GM20000 (cell line): Measurements from ENCODE around the gene CNOT4.

Experiments
- DNase-seq: peaks from one replicate; pipeline ENCODE4 v3.0.0; 2012; ENCODE audit warnings: low spot score
- TF ChIP-seq, protein P1 (sequence below): IDR thresholded peaks from 2 replicates; pipeline ENCODE4 v1.5.1; 2012; ENCODE audit warnings: mild to moderate bottlenecking, control low read depth; ENCODE audit errors: extremely low read depth, missing control alignments

The CNOT4 gene

DNA sequence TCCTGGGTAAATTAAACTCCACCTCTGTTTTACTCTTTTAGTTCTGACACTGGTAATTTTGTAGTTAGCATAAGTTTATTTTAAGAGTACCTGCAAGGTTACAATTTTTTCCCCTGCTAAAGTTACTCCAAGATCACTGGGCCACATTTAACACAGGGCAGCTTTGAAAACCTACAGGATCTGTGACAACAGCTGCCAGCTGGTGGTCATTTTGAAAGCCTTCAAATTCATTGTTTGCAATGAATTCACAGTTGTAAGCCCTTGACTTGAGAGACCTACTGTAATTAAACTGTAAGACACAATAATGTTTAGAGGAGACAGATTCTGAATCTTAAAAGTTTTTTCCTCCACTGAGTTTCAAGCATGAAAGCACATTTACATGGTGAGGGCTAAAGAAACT lies 129.6 kb downstream of the CNOT4 start:
- TF ChIP-seq, protein P1, sequence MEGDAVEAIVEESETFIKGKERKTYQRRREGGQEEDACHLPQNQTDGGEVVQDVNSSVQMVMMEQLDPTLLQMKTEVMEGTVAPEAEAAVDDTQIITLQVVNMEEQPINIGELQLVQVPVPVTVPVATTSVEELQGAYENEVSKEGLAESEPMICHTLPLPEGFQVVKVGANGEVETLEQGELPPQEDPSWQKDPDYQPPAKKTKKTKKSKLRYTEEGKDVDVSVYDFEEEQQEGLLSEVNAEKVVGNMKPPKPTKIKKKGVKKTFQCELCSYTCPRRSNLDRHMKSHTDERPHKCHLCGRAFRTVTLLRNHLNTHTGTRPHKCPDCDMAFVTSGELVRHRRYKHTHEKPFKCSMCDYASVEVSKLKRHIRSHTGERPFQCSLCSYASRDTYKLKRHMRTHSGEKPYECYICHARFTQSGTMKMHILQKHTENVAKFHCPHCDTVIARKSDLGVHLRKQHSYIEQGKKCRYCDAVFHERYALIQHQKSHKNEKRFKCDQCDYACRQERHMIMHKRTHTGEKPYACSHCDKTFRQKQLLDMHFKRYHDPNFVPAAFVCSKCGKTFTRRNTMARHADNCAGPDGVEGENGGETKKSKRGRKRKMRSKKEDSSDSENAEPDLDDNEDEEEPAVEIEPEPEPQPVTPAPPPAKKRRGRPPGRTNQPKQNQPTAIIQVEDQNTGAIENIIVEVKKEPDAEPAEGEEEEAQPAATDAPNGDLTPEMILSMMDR: no peak
- DNase-seq: no peak

DNA sequence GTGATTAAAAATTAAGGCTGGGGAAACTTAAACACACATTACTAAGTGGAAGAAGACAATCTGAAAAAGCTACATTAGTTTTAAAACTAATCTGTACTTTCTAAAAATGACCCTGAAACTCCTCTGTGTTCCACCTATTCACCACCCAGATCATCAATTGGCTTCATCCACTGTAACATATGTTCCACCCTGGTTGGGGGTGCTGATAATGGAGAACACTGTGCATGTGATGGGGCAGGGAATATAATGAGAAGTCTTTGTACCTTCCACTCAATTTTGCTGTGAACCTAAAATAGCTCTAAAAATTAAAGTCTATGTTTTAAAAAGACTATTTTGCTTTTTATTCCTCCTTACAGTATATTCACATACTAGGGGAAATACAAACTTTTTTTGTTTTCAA lies 132.7 kb downstream of the CNOT4 start:
- TF ChIP-seq, protein P1: no peak
- no peak for DNase-seq

DNA sequence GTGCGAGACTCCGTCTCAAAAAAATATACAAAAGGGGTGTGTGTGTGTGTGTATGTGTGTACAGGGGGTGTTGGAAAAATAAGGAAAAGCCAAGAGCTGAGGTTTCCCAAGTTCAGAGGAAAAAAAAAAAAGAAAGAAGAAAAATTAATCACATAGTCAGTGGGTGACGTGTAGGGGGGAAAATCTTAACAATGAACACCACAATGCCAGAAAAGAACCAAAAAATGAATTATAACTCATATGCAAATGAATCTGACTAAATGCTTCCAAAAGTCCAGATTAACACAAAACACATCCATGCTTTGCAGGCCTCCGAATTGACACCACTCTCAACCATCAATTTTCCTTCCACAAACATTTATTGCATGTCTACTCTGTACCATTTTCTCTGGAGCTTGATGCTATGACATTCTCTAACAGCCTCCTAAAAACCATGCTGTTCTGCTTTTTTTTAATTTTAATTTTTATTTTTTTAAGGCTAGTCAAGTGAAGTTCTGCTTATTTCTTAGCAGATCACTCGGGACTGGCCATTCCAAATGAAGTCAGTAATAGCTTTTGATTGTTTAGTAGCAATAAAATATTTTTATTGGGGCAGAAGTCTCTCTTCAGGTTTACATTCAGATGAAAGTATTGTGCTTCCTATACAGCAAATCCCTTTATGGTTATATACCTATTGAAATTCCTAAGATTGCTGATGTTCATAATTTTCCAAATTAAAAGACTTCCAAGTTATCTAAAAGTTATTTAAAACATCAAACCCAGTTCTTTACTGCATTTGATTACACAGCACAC lies 133.8 kb downstream of the CNOT4 start:
- TF ChIP-seq, protein P1: no peak
- DNase-seq: no peak

DNA sequence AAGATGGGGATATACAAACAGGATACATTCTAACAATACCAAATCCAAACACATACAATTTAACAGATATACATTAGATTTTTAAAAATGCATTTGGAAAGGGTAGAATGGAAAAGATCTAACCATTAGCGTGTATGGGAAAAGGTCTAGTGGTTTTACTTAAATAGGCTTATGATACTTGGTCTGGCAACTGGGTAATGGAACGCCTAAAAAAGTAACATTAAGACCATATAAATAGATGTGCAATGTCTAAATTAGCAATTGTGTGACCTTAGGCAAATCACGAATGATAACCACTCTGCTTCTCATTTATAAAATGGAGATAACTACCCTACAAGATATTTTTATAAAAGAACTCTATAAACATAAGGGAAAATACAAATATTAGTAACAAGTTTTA lies 135.2 kb downstream of the CNOT4 start:
- no peak for DNase-seq
- TF ChIP-seq, protein P1: no peak

DNA sequence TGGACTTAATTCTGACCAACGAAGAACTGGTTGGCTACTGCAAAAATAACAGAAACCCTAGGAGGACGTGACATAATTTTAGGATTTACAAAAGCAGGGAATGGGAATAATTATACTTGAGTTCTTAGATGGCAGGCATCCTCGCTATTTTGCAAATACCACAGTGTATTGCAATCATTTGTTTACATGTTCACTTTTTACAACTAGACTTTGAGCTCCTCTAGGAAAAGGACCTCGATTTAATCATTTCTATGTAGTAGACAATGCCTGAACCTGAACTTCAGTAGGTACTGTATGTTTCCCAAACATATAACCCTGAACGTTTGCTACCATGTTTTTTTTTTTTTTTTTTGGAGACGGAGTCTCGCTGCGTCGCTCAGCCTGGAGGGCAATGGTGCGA lies 137.7 kb downstream of the CNOT4 start:
- TF ChIP-seq, protein P1: no peak

DNA sequence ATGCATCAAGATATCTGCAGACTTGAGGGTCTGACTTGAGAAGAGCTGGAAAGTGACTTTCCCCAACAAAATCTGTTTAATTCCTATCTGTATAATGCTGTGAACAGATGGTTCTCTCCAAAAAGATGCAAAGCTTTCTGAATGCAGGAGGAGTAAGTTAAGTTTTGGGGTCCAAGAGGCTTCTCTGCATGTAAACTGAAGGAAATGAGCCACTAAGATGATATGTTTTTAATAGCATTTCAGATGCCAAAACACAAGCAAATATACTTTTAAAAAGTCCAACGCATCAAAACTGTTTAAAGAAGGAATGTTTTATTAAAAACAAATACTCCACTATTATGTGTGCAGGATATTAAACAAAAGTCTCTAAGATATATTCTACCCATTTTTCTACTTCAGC lies 139.2 kb downstream of the CNOT4 start:
- DNase-seq: no peak
- TF ChIP-seq, protein P1: no peak

More for the DNA sequence above, 137.7 kb downstream of the CNOT4 start:
- DNase-seq: no peak

DNA sequence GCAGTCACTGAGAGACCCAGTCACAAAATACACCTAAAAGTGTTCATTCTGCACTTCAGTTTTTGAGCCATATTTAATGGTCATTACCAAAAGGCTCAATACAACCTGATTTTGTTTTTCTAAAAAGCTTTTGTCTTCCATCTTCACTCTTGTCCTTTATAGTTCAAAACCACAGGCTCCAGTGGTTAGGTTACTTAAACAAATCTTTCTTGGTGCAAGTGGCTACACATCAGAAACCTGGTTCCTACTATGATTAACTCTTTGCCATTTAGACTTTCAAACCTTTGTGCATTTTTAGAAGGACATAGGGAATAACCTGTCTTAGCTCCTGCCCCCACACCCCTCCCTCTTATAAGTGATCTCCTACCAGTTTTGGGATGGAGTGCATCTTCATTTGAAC lies 140.5 kb downstream of the CNOT4 start:
- DNase-seq: no peak
- TF ChIP-seq, protein P1: no peak
